H1 (cell line): Measurements from ENCODE around the gene PPP1R1C. TPM values are rescaled to one million over a fixed set of nuclear protein-coding genes. Genes with fewer than 3 reads are reported as not detected.
A peak's percentile ranks its signal among the peaks of the same experiment; 100 is the strongest.

Experiments
- CTCF ChIA-PET: fragments of 300-600 bp; sonication (Branson Sonifier 250); formaldehyde crosslinking; loops from one replicate; lab custom pipeline; 2021; ENCODE audit not compliant: partially characterized antibody; lab: Charles Lee
- POLR2A ChIA-PET: fragments of 300-600 bp; sonication (Branson Sonifier 250); formaldehyde crosslinking; loops from one replicate; lab custom pipeline; 2021; ENCODE audit warnings: inconsistent platforms; ENCODE audit not compliant: partially characterized antibody; lab: Charles Lee
- DNase-seq, 2 experiments: peaks; one replicate each; pipeline versions ENCODE4 v3.0.0 to v3.0.0-alpha.2; 2010 to 2022; ENCODE audit warnings: low spot score in 2 of 2, low read depth in 1 of 2, mixed read lengths in 1 of 2
- FAIRE-seq: peaks from 2 replicates; lab custom pipeline; 2011; peaks lifted over from hg19 to GRCh38; lab: Jason Lieb, UNC
- H2AFZ ChIP-seq: 2 replicates; pipeline ENCODE4 v1.8.1; 2012; ENCODE audit warnings: low read length, inconsistent platforms
- H2AK5ac ChIP-seq: 2 replicates; pipeline ENCODE4 v1.6.1; 2013; ENCODE audit warnings: low read depth, low read length
- H2BK120ac ChIP-seq: replicated peaks from 2 replicates; pipeline ENCODE3; 2013; ENCODE audit warnings: low read depth, low read length, inconsistent platforms
- H2BK12ac ChIP-seq: 2 replicates; pipeline ENCODE4 v1.6.1; 2013; ENCODE audit warnings: low read depth, low read length
- H2BK15ac ChIP-seq: 2 replicates; pipeline ENCODE4 v1.6.1; 2013; ENCODE audit warnings: low read length
- H2BK20ac ChIP-seq: 2 replicates; pipeline ENCODE4 v1.6.1; 2013; ENCODE audit warnings: low read length
- H2BK5ac ChIP-seq: 2 replicates; pipeline ENCODE4 v1.6.1; 2013; ENCODE audit warnings: low read depth, low read length
- H3K14ac ChIP-seq: 2 replicates; pipeline ENCODE4 v1.6.1; 2013; ENCODE audit warnings: inconsistent platforms; ENCODE audit not compliant: insufficient read length
- H3K18ac ChIP-seq: 2 replicates; pipeline ENCODE4 v1.6.1; 2013; ENCODE audit warnings: low read length; ENCODE audit errors: extremely low read depth
- H3K23ac ChIP-seq: 2 replicates; pipeline ENCODE4 v1.6.1; 2013; ENCODE audit warnings: inconsistent platforms; ENCODE audit not compliant: insufficient read length
- H3K23me2 ChIP-seq: 2 replicates; pipeline ENCODE4 v1.6.1; 2013; ENCODE audit warnings: low read depth, low read length
- H3K27ac ChIP-seq: 2 replicates; pipeline ENCODE4 v1.6.1; 2011; ENCODE audit warnings: low read depth, low read length, inconsistent platforms
- H3K27me3 ChIP-seq, 4 experiments: replicated peaks in 1 of 4; 1 replicate in 1 of 4; 2 replicates in 3 of 4; pipeline versions ENCODE4 v1.6.1 to v1.8.1; 2011 to 2013; ENCODE audit warnings: low read length in 3 of 4, mild to moderate bottlenecking in 3 of 4, inconsistent platforms in 2 of 4, mixed read lengths in 2 of 4, moderate library complexity in 1 of 4; ENCODE audit not compliant: control insufficient read depth in 3 of 4, insufficient read depth in 3 of 4; ENCODE audit errors: extremely low read depth in 1 of 4
- H3K36me3 ChIP-seq, 4 experiments: 2 replicates each; pipeline versions ENCODE4 v1.6.1 to v1.8.1; 2011 to 2013; ENCODE audit warnings: mild to moderate bottlenecking in 4 of 4, low read length in 3 of 4, moderate library complexity in 2 of 4, control low read depth in 1 of 4, inconsistent platforms in 1 of 4; ENCODE audit not compliant: insufficient read depth in 4 of 4, control insufficient read depth in 2 of 4
- H3K4ac ChIP-seq: replicated peaks from 2 replicates; pipeline ENCODE3; 2013; ENCODE audit warnings: low read length, low read depth, mixed read lengths, inconsistent platforms; ENCODE audit not compliant: insufficient read length
- H3K4me1 ChIP-seq, 4 experiments: replicated peaks in 1 of 4; 1 replicate in 1 of 4; 2 replicates in 3 of 4; pipeline versions ENCODE4 v1.6.1 to v1.8.1; 2011 to 2013; ENCODE audit warnings: low read length in 3 of 4, inconsistent platforms in 2 of 4, mixed read lengths in 1 of 4; ENCODE audit not compliant: insufficient read depth in 4 of 4, control insufficient read depth in 3 of 4
- H3K4me2 ChIP-seq, 2 experiments: 2 replicates each; pipeline versions ENCODE4 v1.6.1 to v1.8.1; 2011 to 2013; ENCODE audit warnings: low read depth in 2 of 2, low read length in 2 of 2, control low read depth in 1 of 2, inconsistent platforms in 1 of 2, mild to moderate bottlenecking in 1 of 2; ENCODE audit not compliant: insufficient read depth in 1 of 2
- H3K4me3 ChIP-seq, 4 experiments: fragments of 200-600, 300-600 bp in 1 of 4; sonication (generic), shearing (Covaris generic), sonication (Bioruptor Twin) in 1 of 4; 2 replicates each; pipeline versions ENCODE4 v1.5.1 to v1.8.1; 2011 to 2016; ENCODE audit warnings: low read length in 4 of 4, low read depth in 3 of 4, control low read depth in 2 of 4, inconsistent platforms in 2 of 4, mild to moderate bottlenecking in 2 of 4, mixed read lengths in 1 of 4, moderate library complexity in 1 of 4; ENCODE audit not compliant: insufficient read depth in 2 of 4; ENCODE audit errors: extremely low read depth in 1 of 4
- H3K56ac ChIP-seq: replicated peaks from 2 replicates; pipeline ENCODE3; 2013; ENCODE audit warnings: low read depth, mild to moderate bottlenecking, mixed read lengths, low read length, inconsistent platforms; ENCODE audit not compliant: insufficient read length
- H3K79me1 ChIP-seq: 2 replicates; pipeline ENCODE4 v1.6.1; 2013; ENCODE audit warnings: low read depth, low read length, control low read depth
- H3K79me2 ChIP-seq, 2 experiments: 2 replicates each; pipeline versions ENCODE4 v1.6.1 to v1.8.1; 2012 to 2013; ENCODE audit warnings: low read length in 2 of 2, mild to moderate bottlenecking in 2 of 2, inconsistent platforms in 1 of 2; ENCODE audit not compliant: insufficient read depth in 2 of 2, control insufficient read depth in 1 of 2
- H3K9ac ChIP-seq, 4 experiments: replicated peaks in 1 of 4; 1 replicate in 1 of 4; 2 replicates in 3 of 4; pipeline versions ENCODE4 v1.6.1 to v1.8.1; 2011 to 2013; ENCODE audit warnings: low read depth in 3 of 4, low read length in 3 of 4, control low read depth in 2 of 4, mild to moderate bottlenecking in 2 of 4, moderate library complexity in 2 of 4, inconsistent platforms in 1 of 4; ENCODE audit errors: extremely low read depth in 1 of 4
- H3K9me3 ChIP-seq, 2 experiments: 2 replicates each; pipeline versions ENCODE4 v1.6.1 to v1.8.1; 2012 to 2013; ENCODE audit warnings: mild to moderate bottlenecking in 2 of 2, moderate library complexity in 2 of 2, control low read depth in 1 of 2, inconsistent platforms in 1 of 2, low read depth in 1 of 2, low read length in 1 of 2, mixed read lengths in 1 of 2; ENCODE audit not compliant: insufficient read depth in 2 of 2
- H4K20me1 ChIP-seq, 2 experiments: replicated peaks in 1 of 2; 2 replicates each; pipeline versions ENCODE3 to v1.8.1; 2011 to 2013; ENCODE audit warnings: inconsistent platforms in 2 of 2, low read length in 2 of 2, mild to moderate bottlenecking in 1 of 2; ENCODE audit not compliant: insufficient read depth in 2 of 2, control insufficient read depth in 1 of 2
- H4K5ac ChIP-seq: 2 replicates; pipeline ENCODE4 v1.6.1; 2013; ENCODE audit warnings: low read length, low read depth, mixed read lengths, inconsistent platforms; ENCODE audit not compliant: insufficient read length
- H4K8ac ChIP-seq: 2 replicates; pipeline ENCODE4 v1.8.0; 2013; ENCODE audit warnings: mild to moderate bottlenecking, moderate library complexity, low read length, inconsistent platforms; ENCODE audit not compliant: insufficient read depth; ENCODE audit errors: extremely low read depth
- H4K91ac ChIP-seq: replicated peaks from 2 replicates; pipeline ENCODE3; 2013; ENCODE audit warnings: low read length, mixed read lengths, inconsistent platforms; ENCODE audit not compliant: insufficient read length
- CBX8 ChIP-seq: fragments of 300-800, 300-1000 bp; sonication (generic); IDR thresholded peaks from 2 replicates; pipeline ENCODE4 v1.7.1; 2016; ENCODE audit warnings: low read depth, low read length, borderline replicate concordance
- CEBPB ChIP-seq: IDR thresholded peaks from 2 replicates; pipeline ENCODE4 v1.6.1; 2012; ENCODE audit warnings: low read depth, low read length
- EGR1 ChIP-seq: IDR thresholded peaks from 2 replicates; pipeline ENCODE4 v1.6.1; 2011; ENCODE audit warnings: low read depth, low read length, borderline replicate concordance
- SIRT6 ChIP-seq: IDR thresholded peaks from one replicate; pipeline ENCODE4 v1.7.1; 2012; ENCODE audit warnings: low read length, inconsistent platforms
- SP2 ChIP-seq: IDR thresholded peaks from 2 replicates; pipeline ENCODE4 v1.6.1; 2012; ENCODE audit warnings: mild to moderate bottlenecking, low read length, inconsistent platforms
- SRF ChIP-seq: IDR thresholded peaks from 2 replicates; pipeline ENCODE4 v1.6.1; 2011; ENCODE audit warnings: mild to moderate bottlenecking, low read depth, low read length, moderate library complexity
- SUZ12 ChIP-seq: fragments of 200-600 bp; sonication (generic); IDR thresholded peaks from 2 replicates; pipeline ENCODE4 v1.6.1; 2012; ENCODE audit warnings: mild to moderate bottlenecking, inconsistent platforms, low read length, moderate library complexity, mixed read lengths
- USF2 ChIP-seq: IDR thresholded peaks from 2 replicates; pipeline ENCODE4 v1.6.1; 2011; ENCODE audit warnings: low read length, improper control_type of control experiment
- WGBS, 2 experiments: shearing (Covaris generic) in 1 of 2; methylation state at CpG; one replicate each; pipeline versions ENCODE4 v1.1.6 to v1.1.7; 2013 to 2015; ENCODE audit warnings: low lambda C conversion rate in 2 of 2, mixed read lengths in 2 of 2, inconsistent platforms in 1 of 2, low coverage in 1 of 2, missing lambda C conversion rate in 1 of 2; ENCODE audit not compliant: insufficient replicate concordance in 2 of 2, insufficient coverage in 1 of 2, insufficient read length in 1 of 2; ENCODE audit errors: extremely low coverage in 1 of 2, missing lambda C conversion rate in 1 of 2; 5-methylcytosine and 5-hydroxymethylcytosine counted together
- polyA plus RNA-seq, 7 experiments: library from polyadenylated mRNA; depleted of rRNA in 3 of 7; stranded (reverse) in 5 of 7; unstranded in 2 of 7; fragments of >200 nt in 5 of 7; fragments of 200-250 nt in 2 of 7; gene quantifications; 1 replicate in 5 of 7; 2 replicates in 1 of 7; 4 replicates in 1 of 7; pipeline versions ENCODE4 v1.2.1 to v1.2.3, GENCODE V29; 2011 to 2013; ENCODE audit warnings: missing spikeins in 2 of 7, mixed read lengths in 2 of 7
- total RNA-seq: library from RNA; stranded (reverse); fragmentation: NEBNext Ultra II Directional; extraction: Animal tissue kit (Norgen Biotek cat#: 25700); gene quantifications from 2 replicates; pipeline ENCODE4 v1.2.1, GENCODE V29; 2021

PPP1R1C gene
- total and polyA plus RNA-seq, 2 of the 8 experiments (the other 6 are each of a cell fraction or from before 2014, with no cell fraction given) = 1.3 to 5.3 TPM

- DNase-seq (no peak), FAIRE-seq (no peak)
- Histone ChIP-seq H3K4ac (no peak overlapping the region), H3K18ac (no peak overlapping the region), H3K4me3 (no peak overlapping the region), H2BK5ac (no peak overlapping the region), H4K20me1 (no peaks in the 10 kb centered on the region), H3K56ac (no peak overlapping the region), H3K9me3 (no peaks in the 10 kb centered on the region), H2BK120ac (no peak overlapping the region), H4K91ac (no peak overlapping the region), H2BK12ac (no peak overlapping the region), H3K4me2 (no peak overlapping the region), H3K23ac (no peak overlapping the region), H4K5ac (no peak overlapping the region), H2AK5ac (no peak overlapping the region), H3K36me3 (no peaks in the 10 kb centered on the region), H3K4me1 (peaks cover 0 to 7% (median 1%) of the 10 kb centered on the region in 4 experiments; a peak in 2 of 7 replicates), H3K27ac (no peak overlapping the region), H3K9ac (no peak overlapping the region; a peak in 1 of 7 replicates), H3K79me2 (no peaks in the 10 kb centered on the region), H3K27me3 (no peaks in the 10 kb centered on the region), H3K79me1 (no peaks in the 10 kb centered on the region), H3K23me2 (no peaks in the 10 kb centered on the region), H3K14ac (no peak overlapping the region), H2BK20ac (no peak overlapping the region), H2BK15ac (no peak overlapping the region), H2AFZ (peak overlapping the region; percentile 80; the same call in 1 of the 2 replicates), H4K8ac (no peak overlapping the region)
- CTCF ChIA-PET = interaction anchor here (0.7 kb wide), 1 partner anchor 131 kb away, joined by 3 read pairs; no protein-coding TSS in a partner anchor
- POLR2A ChIA-PET = no interaction called here
- WGBS, 2 experiments = 92% methylated on average over 2 of the region's 2 CpGs; no CpG with 5 or more reads in 1 of the 2 experiments
- TF ChIP-seq EGR1 (no peak), SUZ12 (no peak), SIRT6 (no peak), CBX8 (no peak), USF2 (no peak), SRF (no peak), SP2 (no peak), CEBPB (no peak)
Measured at GRCh38 chr2:182148344-182148743, 162.7 kb downstream of the PPP1R1C start.
